ENCODE data around the gene NTN1. TPM values are rescaled to one million over a fixed set of nuclear protein-coding genes. Genes with fewer than 3 reads are reported as not detected.

NTN1 gene
- total and polyA plus RNA-seq, 12 donors = 0.12 to 0.84 (median 0.28) TPM

GRCh38 chr17:9185688-9186284, 164.5 kb downstream of the NTN1 start:
- TF ChIP-seq CTCF (IDR thresholded peaks at IDR 0.05) (no peak), POLR2A (IDR thresholded peaks at IDR 0.05) (no peak)
- Histone ChIP-seq H3K9me3 (replicated peaks in 1 of 3) (no peaks in the 10 kb centered on the region), H3K27me3 (no peaks in the 10 kb centered on the region), H3K36me3 (replicated peaks in 1 of 2) (no peaks in the 10 kb centered on the region), H3K4me3 (no peak overlapping the region), H3K4me1 (replicated peaks in 1 of 2) (no peaks in the 10 kb centered on the region), H3K27ac (no peak overlapping the region)
- WGBS, 4 donors = 82 to 100% (median 89%) methylated on average over 1 to 4 of the region's 4 CpGs
- intact Hi-C loops (cut with DNase I) = no loop called here
- DNase-seq = no peak

- H3K36me3 ChIP-seq (replicated peaks in 1 of 2) = no peaks in the 10 kb centered on the region
- H3K9me3 ChIP-seq (replicated peaks in 1 of 3) = no peaks in the 10 kb centered on the region
- intact Hi-C loops (cut with DNase I) = no loop called here
- DNase-seq = no peak
- no peaks in the 10 kb centered on the region for H3K27me3 ChIP-seq
- H3K27ac ChIP-seq = no peak overlapping the region
- WGBS, 4 donors = 73 to 85% (median 82%) methylated on average over 7 of the region's 7 CpGs
- no peak overlapping the region for H3K4me3 ChIP-seq
- TF ChIP-seq CTCF (IDR thresholded peaks at IDR 0.05) (no peak), POLR2A (IDR thresholded peaks at IDR 0.05) (no peak)
- no peaks in the 10 kb centered on the region for H3K4me1 ChIP-seq (replicated peaks in 1 of 2)
Measured at GRCh38 chr17:9187828-9188227, 166.5 kb downstream of the NTN1 start.

DNA sequence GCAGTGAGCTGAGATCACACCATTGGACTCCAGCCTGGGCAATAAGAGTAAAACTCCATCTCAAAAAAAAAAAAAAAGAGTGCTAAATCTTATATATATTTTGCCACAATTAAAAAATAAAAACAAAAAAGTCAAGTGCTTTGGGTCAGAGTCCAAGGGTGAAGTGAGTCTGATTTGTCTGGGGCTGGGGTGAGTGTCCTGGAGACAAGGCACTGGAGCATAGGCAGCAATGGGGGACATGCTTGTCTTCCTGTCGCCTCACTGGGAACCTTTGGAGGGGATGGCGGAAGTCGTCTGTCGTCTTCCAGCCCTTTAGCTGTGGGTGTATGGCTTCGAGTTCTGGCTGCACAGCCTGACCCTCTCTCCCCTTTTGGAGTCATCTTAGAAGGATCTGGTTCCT, 167.1 kb downstream of the NTN1 start:
- H3K27ac ChIP-seq = no peak overlapping the region
- no peaks in the 10 kb centered on the region for H3K9me3 ChIP-seq (replicated peaks in 1 of 3)

GRCh38 chr17:9189870-9190269, 168.6 kb downstream of the NTN1 start:
- intact Hi-C loops (cut with DNase I) = no loop called here
- H3K4me3 ChIP-seq = no peak overlapping the region
- 87 to 94% (median 91%) methylated on average over 3 of the region's 3 CpGs for WGBS, 4 donors
- H3K27ac ChIP-seq = no peak overlapping the region
- H3K27me3 ChIP-seq = no peaks in the 10 kb centered on the region
- no peaks in the 10 kb centered on the region for H3K4me1 ChIP-seq (replicated peaks in 1 of 2)
- no peaks in the 10 kb centered on the region for H3K36me3 ChIP-seq (replicated peaks in 1 of 2)
- H3K9me3 ChIP-seq (replicated peaks in 1 of 3) = no peaks in the 10 kb centered on the region
- TF ChIP-seq CTCF (IDR thresholded peaks at IDR 0.05) (no peak), POLR2A (IDR thresholded peaks at IDR 0.05) (no peak)
- DNase-seq = no peak

More for the DNA sequence above, 167.1 kb downstream of the NTN1 start:
- no peak for DNase-seq
- no peaks in the 10 kb centered on the region for H3K27me3 ChIP-seq
- TF ChIP-seq CTCF (IDR thresholded peaks at IDR 0.05) (no peak), POLR2A (IDR thresholded peaks at IDR 0.05) (no peak)
- intact Hi-C loops (cut with DNase I) = no loop called here
- WGBS, 4 donors = 84 to 90% (median 88%) methylated on average over 4 to 5 of the region's 5 CpGs
- H3K4me3 ChIP-seq = no peak overlapping the region
- no peaks in the 10 kb centered on the region for H3K4me1 ChIP-seq (replicated peaks in 1 of 2)
- no peaks in the 10 kb centered on the region for H3K36me3 ChIP-seq (replicated peaks in 1 of 2)

Measured in adrenal gland (tissue), 12 donors.